OCI-LY3 (cell line): ENCODE data around the gene MATCAP1.

Source experiments
- H2AFZ ChIP-seq: fragments of 200-600, 300-600 bp; shearing (Covaris generic); 2 replicates; pipeline ENCODE4 v1.6.0; 2014; ENCODE audit warnings: antibody characterized with exemption, low read depth, low read length
- H3K27ac ChIP-seq: fragments of 200-600, 300-600 bp; sonication (generic); 2 replicates; pipeline ENCODE4 v1.5.1; 2014; ENCODE audit warnings: mild to moderate bottlenecking, low read length, moderate library complexity, mixed read lengths
- H3K27me3 ChIP-seq: fragments of 200-600, 300-600 bp; sonication (generic); 2 replicates; pipeline ENCODE4 v1.6.1; 2014; ENCODE audit warnings: low read depth, low read length, mixed read lengths
- H3K36me3 ChIP-seq: fragments of 200-600, 300-600 bp; sonication (generic); replicated peaks from 2 replicates; pipeline ENCODE3; 2014; ENCODE audit warnings: low read depth, low read length, mixed read lengths
- H3K4me1 ChIP-seq: fragments of 300-600, 200-600 bp; sonication (generic); 2 replicates; pipeline ENCODE4 v1.6.1; 2014; ENCODE audit warnings: low read length, mixed read lengths
- H3K4me2 ChIP-seq: fragments of 200-600, 300-600 bp; sonication (generic); 2 replicates; pipeline ENCODE4 v1.6.1; 2014; ENCODE audit warnings: low read length, mixed read lengths
- H3K4me3 ChIP-seq: fragments of 300-600, 200-600 bp; sonication (generic); 2 replicates; pipeline ENCODE4 v1.5.1; 2014; ENCODE audit warnings: antibody characterized with exemption, mild to moderate bottlenecking, low read length, moderate library complexity
- H3K79me2 ChIP-seq: fragments of 300-600, 200-600 bp; shearing (Covaris generic); 2 replicates; pipeline ENCODE4 v1.6.1; 2014; ENCODE audit warnings: mild to moderate bottlenecking, low read length, mixed read lengths
- H3K9ac ChIP-seq: fragments of 300-600, 200-600 bp; shearing (Covaris generic); 2 replicates; pipeline ENCODE4 v1.6.0; 2014; ENCODE audit warnings: mild to moderate bottlenecking, low read length, moderate library complexity
- H3K9me3 ChIP-seq: fragments of 200-600, 300-600 bp; shearing (Covaris generic); 2 replicates; pipeline ENCODE4 v1.6.1; 2014; ENCODE audit warnings: low read length, mixed read lengths; ENCODE audit not compliant: insufficient read depth
- H4K20me1 ChIP-seq: fragments of 200-600, 300-600 bp; sonication (generic); 2 replicates; pipeline ENCODE4 v1.6.1; 2016; ENCODE audit warnings: low read length, mixed read lengths; ENCODE audit not compliant: insufficient read depth
- CTCF ChIP-seq: fragments of 200-600, 300-600 bp; sonication (generic); IDR thresholded peaks from 2 replicates; pipeline ENCODE4 v1.5.1; 2014; ENCODE audit warnings: antibody characterized with exemption, low read length, low read depth
- EZH2phosphoT487 ChIP-seq: fragments of 200-600 bp; shearing (Covaris generic); IDR thresholded peaks from 2 replicates; pipeline ENCODE4 v1.6.1; 2018; ENCODE audit warnings: antibody characterized with exemption, mixed run types, low read depth

The MATCAP1 gene

GRCh38 chr16:67188323-67188722 lies 4.6 kb upstream of the MATCAP1 start:
- H3K4me3 ChIP-seq: no peak overlapping the region
- no peaks in the 10 kb centered on the region for H4K20me1 ChIP-seq
- H3K4me2 ChIP-seq: no peak overlapping the region
- no peak overlapping the region for H3K9ac ChIP-seq
- no peaks in the 10 kb centered on the region for H3K9me3 ChIP-seq
- H3K4me1 ChIP-seq: peaks cover 21% of the 10 kb centered on the region
- no peak overlapping the region for H2AFZ ChIP-seq
- H3K36me3 ChIP-seq: peaks cover 2% of the 10 kb centered on the region
- no peak for TF ChIP-seq EZH2phosphoT487
- no peak for TF ChIP-seq CTCF
- no peak overlapping the region for H3K27ac ChIP-seq
- H3K27me3 ChIP-seq: no peaks in the 10 kb centered on the region
- H3K79me2 ChIP-seq: peaks cover 17% of the 10 kb centered on the region

DNA sequence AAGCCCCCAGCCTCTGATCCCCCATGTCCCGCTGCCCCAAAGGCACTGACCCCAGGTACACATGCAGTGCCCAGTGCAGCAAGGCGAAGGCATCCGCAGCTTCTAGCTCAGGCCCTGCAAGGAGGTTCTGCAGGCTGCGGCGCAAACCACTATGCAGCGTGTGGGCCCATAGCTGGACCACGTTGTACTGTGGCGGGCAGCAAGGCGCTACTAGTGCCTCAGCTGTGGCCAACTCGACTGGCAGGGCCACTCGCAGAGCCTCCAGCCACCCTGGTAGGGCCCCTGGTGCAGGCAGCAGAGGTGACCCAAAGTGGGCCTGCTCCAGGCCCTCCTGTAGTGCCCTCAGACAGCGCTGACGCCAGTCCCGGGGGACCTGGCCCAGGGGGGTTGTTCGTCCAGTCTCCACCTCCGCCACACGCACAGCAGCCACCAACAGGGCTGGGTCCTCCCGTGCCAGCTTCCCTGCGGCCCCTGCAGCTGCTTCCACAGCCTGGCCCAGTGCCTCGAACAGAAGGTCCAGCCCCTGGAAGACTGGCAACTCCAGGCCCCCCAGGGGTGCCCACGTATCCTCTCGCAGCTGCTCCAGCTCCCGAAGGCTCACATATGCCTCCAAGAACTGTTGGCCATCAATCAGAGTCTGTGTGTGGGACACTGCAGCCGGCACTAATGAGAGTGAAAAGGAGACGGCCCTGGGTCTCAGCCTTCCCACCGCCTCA lies 3.6 kb upstream of the MATCAP1 start:
- peaks cover 21% of the 10 kb centered on the region for H3K4me1 ChIP-seq
- H3K4me2 ChIP-seq: no peak overlapping the region
- no peak overlapping the region for H2AFZ ChIP-seq

DNA sequence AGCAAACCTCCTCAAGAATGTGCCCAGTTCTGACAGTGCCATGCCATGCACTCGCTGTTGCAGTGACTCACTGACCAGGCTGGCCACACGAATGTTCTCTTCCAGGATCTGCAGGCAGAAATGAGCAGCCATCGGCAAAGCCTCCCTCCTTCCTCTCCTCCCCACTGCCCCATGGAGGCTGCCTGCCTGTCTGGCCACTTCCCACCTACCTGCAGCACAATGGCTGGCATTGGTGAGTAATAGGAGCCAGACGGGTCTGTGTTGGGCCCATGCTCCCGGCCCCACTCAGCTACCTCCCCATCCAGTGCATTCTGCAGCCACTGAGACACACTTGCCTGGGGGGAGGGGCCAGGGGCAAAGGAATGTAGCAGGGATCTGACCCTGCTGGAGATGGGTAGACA lies 2.8 kb upstream of the MATCAP1 start:
- no peaks in the 10 kb centered on the region for H3K9me3 ChIP-seq
- no peak overlapping the region for H3K4me2 ChIP-seq
- H3K4me1 ChIP-seq: peaks cover 23% of the 10 kb centered on the region
- no peak overlapping the region for H3K9ac ChIP-seq
- no peaks in the 10 kb centered on the region for H4K20me1 ChIP-seq
- no peaks in the 10 kb centered on the region for H3K36me3 ChIP-seq
- peaks cover 13% of the 10 kb centered on the region for H3K79me2 ChIP-seq
- H2AFZ ChIP-seq: no peak overlapping the region
- TF ChIP-seq CTCF: no peak
- TF ChIP-seq EZH2phosphoT487: no peak
- no peak overlapping the region for H3K27ac ChIP-seq
- no peaks in the 10 kb centered on the region for H3K27me3 ChIP-seq
- H3K4me3 ChIP-seq: no peak overlapping the region

More for the DNA sequence above, 3.6 kb upstream of the MATCAP1 start:
- no peaks in the 10 kb centered on the region for H3K9me3 ChIP-seq
- TF ChIP-seq CTCF (no peak), EZH2phosphoT487 (no peak)
- H3K27me3 ChIP-seq: no peaks in the 10 kb centered on the region
- H3K79me2 ChIP-seq: peaks cover 17% of the 10 kb centered on the region
- no peaks in the 10 kb centered on the region for H3K36me3 ChIP-seq
- H3K4me3 ChIP-seq: no peak overlapping the region
- H3K9ac ChIP-seq: no peak overlapping the region
- H3K27ac ChIP-seq: no peak overlapping the region
- H4K20me1 ChIP-seq: no peaks in the 10 kb centered on the region

DNA sequence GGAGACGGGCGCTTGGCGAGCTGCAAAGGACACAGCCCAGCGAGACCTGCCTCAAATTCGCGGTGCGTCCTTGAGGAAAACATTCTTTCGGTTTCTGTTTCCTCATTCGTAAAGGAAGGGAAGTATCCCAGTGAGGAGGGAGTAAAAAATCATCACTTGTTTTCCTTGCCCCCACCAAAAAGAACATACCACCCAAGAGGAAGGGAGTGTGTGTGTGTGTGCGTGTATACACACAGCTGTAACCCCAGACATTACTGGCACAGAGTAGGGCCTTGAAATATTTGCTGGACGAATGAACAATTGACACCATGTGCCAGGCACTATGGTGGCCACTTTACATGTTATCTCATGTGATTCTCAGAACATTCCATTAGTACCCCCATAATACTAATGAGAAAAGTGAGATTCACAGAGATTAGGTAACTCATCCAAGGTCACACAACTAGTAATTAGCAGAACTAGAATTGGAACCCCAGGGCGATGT lies 1.9 kb upstream of the MATCAP1 start:
- H3K4me2 ChIP-seq: peak overlapping the region; percentile 88
- no peak overlapping the region for H3K27ac ChIP-seq
- H3K79me2 ChIP-seq: peaks cover 13% of the 10 kb centered on the region
- no peaks in the 10 kb centered on the region for H3K36me3 ChIP-seq
- H3K4me1 ChIP-seq: peaks cover 19% of the 10 kb centered on the region; the same call in 1 of the 2 replicates
- peak overlapping the region; percentile 28 for H3K4me3 ChIP-seq
- H4K20me1 ChIP-seq: no peaks in the 10 kb centered on the region
- TF ChIP-seq CTCF: no peak
- TF ChIP-seq EZH2phosphoT487: no peak
- no peak overlapping the region for H3K9ac ChIP-seq
- H3K27me3 ChIP-seq: no peaks in the 10 kb centered on the region
- no peaks in the 10 kb centered on the region for H3K9me3 ChIP-seq
- no peak overlapping the region for H2AFZ ChIP-seq
